GM21526 (cell line): ENCODE results near the gene ARFGAP2.
"Not testable (repeated sequence)": the region's sequence is repeated elsewhere in the genome, so short reads cannot be mapped to it uniquely, and the experiment has no call there.

Experiments used
- ATAC-seq: cut with Tn5 transposase; IDR thresholded peaks from one replicate; pipeline ENCODE4 v1.9.1; 2021; ENCODE audit warnings: moderate library complexity; ENCODE audit not compliant: unreplicated experiment, low FRiP score

ARFGAP2 gene

DNA sequence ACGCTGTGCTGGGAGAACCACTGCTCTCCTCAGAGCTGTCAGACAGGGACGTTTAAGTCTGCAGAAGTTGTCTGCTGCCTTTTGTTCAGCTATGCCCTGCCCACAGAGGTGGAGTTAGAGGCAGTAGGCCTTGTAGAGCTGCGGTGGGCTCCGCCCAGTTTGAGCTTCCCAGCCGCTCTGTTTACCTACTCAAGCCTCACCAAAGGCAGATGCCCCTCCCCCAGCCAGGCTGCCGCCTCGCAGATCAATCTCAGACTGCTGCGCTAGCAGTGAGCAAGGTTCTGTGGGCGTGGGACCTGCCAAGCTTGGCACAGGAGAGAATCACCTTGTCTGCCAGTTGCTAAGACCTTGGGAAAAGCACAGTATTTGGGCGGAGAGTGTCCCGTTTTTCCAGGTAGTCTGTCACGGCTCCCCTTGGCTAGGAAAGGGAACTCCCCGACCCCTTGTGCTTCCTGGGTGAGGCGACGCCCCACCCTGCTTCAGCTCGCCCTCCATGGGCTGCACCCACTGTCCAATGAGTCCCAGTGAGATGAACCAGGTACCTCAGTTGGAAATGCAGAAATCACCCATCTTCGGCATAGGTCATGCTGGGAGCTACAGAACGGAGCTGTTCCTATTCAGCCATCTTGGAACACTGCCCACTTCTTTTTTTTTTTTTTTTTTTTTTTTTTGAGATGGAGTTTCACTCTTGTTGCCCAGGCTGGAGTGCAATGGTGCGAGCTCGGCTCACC, 57.6 kb downstream of the ARFGAP2 start:
- ATAC-seq: not testable (repeated sequence)
